ENCODE data around the gene RASGRP4. TPM values are rescaled to one million over a fixed set of nuclear protein-coding genes. Genes with fewer than 3 reads are reported as not detected.

RASGRP4 gene
- total RNA-seq, 1 donor from 2014 or later: not detected

- peaks cover 13% of the 10 kb centered on the region for H3K27me3 Mint-ChIP-seq (ENCODE audit: low read depth, unreplicated experiment)
- no peaks in the 10 kb centered on the region for H3K4me1 Mint-ChIP-seq (ENCODE audit: low read depth, unreplicated experiment)
- H3K4me2 ChIP-seq (ENCODE audit: low read length): no peak overlapping the region
- H2AFZ ChIP-seq (ENCODE audit: low read depth, low read length): no peak overlapping the region
- no peaks in the 10 kb centered on the region for H3K4me1 ChIP-seq (ENCODE audit: insufficient read depth, low read length)
- no peaks in the 10 kb centered on the region for H3K36me3 ChIP-seq (ENCODE audit: insufficient read depth, low read length)
- DNase-seq (ENCODE audit: low read depth) (no peak), FAIRE-seq (no peak)
- H3K4me3 ChIP-seq (ENCODE audit: insufficient read depth, low read depth, low read length): no peak overlapping the region
- TF ChIP-seq CTCF (IDR thresholded peaks at IDR 0.05; ENCODE audit: insufficient read depth, low read depth, low read length) (no peak), EZH2 (IDR thresholded peaks at IDR 0.05; ENCODE audit: insufficient read depth, low read length) (no peak)
- H3K79me2 ChIP-seq (ENCODE audit: insufficient read depth, low read length): no peaks in the 10 kb centered on the region
- H3K27ac Mint-ChIP-seq (ENCODE audit: unreplicated experiment): no peak overlapping the region
- H3K9me3 Mint-ChIP-seq (ENCODE audit: unreplicated experiment): peaks cover 1% of the 10 kb centered on the region
- no peak overlapping the region for H3K4me3 Mint-ChIP-seq (ENCODE audit: unreplicated experiment)
- no peaks in the 10 kb centered on the region for H3K9me3 ChIP-seq (ENCODE audit: insufficient read depth, low read depth, low read length)
- H3K27ac ChIP-seq (ENCODE audit: low read depth, low read length): no peak overlapping the region
- H3K36me3 Mint-ChIP-seq (ENCODE audit: low read depth, unreplicated experiment): no peaks in the 10 kb centered on the region
- no peak overlapping the region for H3K9ac ChIP-seq (ENCODE audit: low read length)
- H4K20me1 ChIP-seq (ENCODE audit: insufficient read depth, low read length): no peaks in the 10 kb centered on the region
- H3K27me3 ChIP-seq (ENCODE audit: insufficient read depth, low read length): peaks cover 6% of the 10 kb centered on the region
These were observed 11.9 kb upstream of the RASGRP4 start for GRCh38 chr19:38437917-38438316.

- H3K4me2 ChIP-seq (ENCODE audit: low read length): no peak overlapping the region
- DNase-seq (ENCODE audit: low read depth): no peak
- no peak for FAIRE-seq
- no peaks in the 10 kb centered on the region for H3K4me1 ChIP-seq (ENCODE audit: insufficient read depth, low read length)
- Mint-ChIP-seq H3K36me3 (ENCODE audit: low read depth, unreplicated experiment) (no peaks in the 10 kb centered on the region), H3K9me3 (ENCODE audit: unreplicated experiment) (peaks cover 1% of the 10 kb centered on the region), H3K27me3 (ENCODE audit: low read depth, unreplicated experiment) (peaks cover 15% of the 10 kb centered on the region), H3K27ac (ENCODE audit: unreplicated experiment) (no peak overlapping the region), H3K4me1 (ENCODE audit: low read depth, unreplicated experiment) (no peaks in the 10 kb centered on the region), H3K4me3 (ENCODE audit: unreplicated experiment) (no peak overlapping the region)
- no peaks in the 10 kb centered on the region for H3K36me3 ChIP-seq (ENCODE audit: insufficient read depth, low read length)
- no peak overlapping the region for H2AFZ ChIP-seq (ENCODE audit: low read depth, low read length)
- no peaks in the 10 kb centered on the region for H3K79me2 ChIP-seq (ENCODE audit: insufficient read depth, low read length)
- TF ChIP-seq EZH2 (IDR thresholded peaks at IDR 0.05; ENCODE audit: insufficient read depth, low read length) (no peak), CTCF (IDR thresholded peaks at IDR 0.05; ENCODE audit: insufficient read depth, low read depth, low read length) (no peak)
- H3K9ac ChIP-seq (ENCODE audit: low read length): no peak overlapping the region
- no peaks in the 10 kb centered on the region for H4K20me1 ChIP-seq (ENCODE audit: insufficient read depth, low read length)
- H3K27me3 ChIP-seq (ENCODE audit: insufficient read depth, low read length): peaks cover 6% of the 10 kb centered on the region
- H3K4me3 ChIP-seq (ENCODE audit: insufficient read depth, low read depth, low read length): no peak overlapping the region
- H3K27ac ChIP-seq (ENCODE audit: low read depth, low read length): no peak overlapping the region
- H3K9me3 ChIP-seq (ENCODE audit: insufficient read depth, low read depth, low read length): no peaks in the 10 kb centered on the region
These were observed 11.3 kb upstream of the RASGRP4 start for GRCh38 chr19:38437295-38437694.

GRCh38 chr19:38434549-38435051, 8.6 kb upstream of the RASGRP4 start:
- Histone ChIP-seq H3K36me3 (ENCODE audit: insufficient read depth, low read length) (no peaks in the 10 kb centered on the region), H3K9me3 (ENCODE audit: insufficient read depth, low read depth, low read length) (no peaks in the 10 kb centered on the region), H3K27me3 (ENCODE audit: insufficient read depth, low read length) (peaks cover 10% of the 10 kb centered on the region), H3K4me1 (ENCODE audit: insufficient read depth, low read length) (no peaks in the 10 kb centered on the region), H4K20me1 (ENCODE audit: insufficient read depth, low read length) (no peaks in the 10 kb centered on the region), H3K79me2 (ENCODE audit: insufficient read depth, low read length) (no peaks in the 10 kb centered on the region), H3K9ac (ENCODE audit: low read length) (no peak overlapping the region), H3K4me3 (ENCODE audit: insufficient read depth, low read depth, low read length) (no peak overlapping the region), H3K27ac (ENCODE audit: low read depth, low read length) (no peak overlapping the region), H3K4me2 (ENCODE audit: low read length) (no peak overlapping the region), H2AFZ (ENCODE audit: low read depth, low read length) (no peak overlapping the region)
- no peak overlapping the region for H3K27ac Mint-ChIP-seq (ENCODE audit: unreplicated experiment)
- no peak for DNase-seq (ENCODE audit: low read depth)
- H3K27me3 Mint-ChIP-seq (ENCODE audit: low read depth, unreplicated experiment): peaks cover 18% of the 10 kb centered on the region
- no peaks in the 10 kb centered on the region for H3K4me1 Mint-ChIP-seq (ENCODE audit: low read depth, unreplicated experiment)
- peaks cover 1% of the 10 kb centered on the region for H3K9me3 Mint-ChIP-seq (ENCODE audit: unreplicated experiment)
- no peak for FAIRE-seq
- no peak for TF ChIP-seq CTCF (IDR thresholded peaks at IDR 0.05; ENCODE audit: insufficient read depth, low read depth, low read length)
- no peak for TF ChIP-seq EZH2 (IDR thresholded peaks at IDR 0.05; ENCODE audit: insufficient read depth, low read length)
- H3K36me3 Mint-ChIP-seq (ENCODE audit: low read depth, unreplicated experiment): no peaks in the 10 kb centered on the region
- H3K4me3 Mint-ChIP-seq (ENCODE audit: unreplicated experiment): no peak overlapping the region
